Stimulated activated CD4-positive, alpha-beta T cell treated with anti-CD3 and anti-CD28 coated beads, Interleukin-1b, Interleukin-23, amount 100 ng/mL, for 48 hours (primary cell): ENCODE measurements around the gene COL16A1.

Experiments
- DNase-seq: peaks from one replicate; pipeline ENCODE4 v3.0.0-alpha.2; 2020

COL16A1 gene

GRCh38 chr1:31621498-31621820 lies 82.4 kb downstream of the COL16A1 start:
- DNase-seq, result no peak

DNA sequence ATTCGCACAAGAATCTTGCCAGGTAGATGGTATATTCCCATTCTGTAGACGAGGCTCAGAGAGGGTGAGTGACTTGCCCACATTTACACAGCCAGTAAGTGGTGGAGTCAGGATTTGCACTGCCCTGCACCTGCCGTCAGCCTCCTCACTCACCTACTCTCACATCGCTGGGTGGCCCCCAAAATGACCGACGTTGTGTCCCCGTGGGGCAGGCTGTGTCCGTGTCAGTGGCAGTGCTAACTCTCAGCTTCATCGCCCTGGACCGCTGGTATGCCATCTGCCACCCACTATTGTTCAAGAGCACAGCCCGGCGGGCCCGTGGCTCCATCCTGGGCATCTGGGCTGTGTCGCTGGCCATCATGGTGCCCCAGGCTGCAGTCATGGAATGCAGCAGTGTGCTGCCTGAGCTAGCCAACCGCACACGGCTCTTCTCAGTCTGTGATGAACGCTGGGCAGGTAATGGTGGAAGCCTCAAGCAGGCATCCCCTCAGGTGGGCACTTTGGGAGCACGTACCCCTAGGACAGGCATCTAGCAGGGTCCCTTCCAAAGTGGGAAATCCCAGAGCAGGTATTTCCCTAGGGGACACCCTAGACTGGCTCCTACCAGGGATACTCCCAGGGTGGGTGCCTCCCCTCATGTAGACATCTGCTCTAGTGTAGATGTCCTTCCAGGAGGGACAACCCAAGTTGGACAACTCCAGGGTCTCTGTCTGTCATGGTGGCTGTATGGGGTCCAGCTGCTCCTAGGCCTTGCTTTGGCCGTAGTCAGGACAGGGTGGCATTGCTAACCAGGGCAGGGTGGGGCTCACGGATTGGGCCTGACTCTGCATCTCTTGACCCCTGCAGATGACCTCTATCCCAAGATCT lies 83.0 kb downstream of the COL16A1 start:
- no peak for DNase-seq

DNA sequence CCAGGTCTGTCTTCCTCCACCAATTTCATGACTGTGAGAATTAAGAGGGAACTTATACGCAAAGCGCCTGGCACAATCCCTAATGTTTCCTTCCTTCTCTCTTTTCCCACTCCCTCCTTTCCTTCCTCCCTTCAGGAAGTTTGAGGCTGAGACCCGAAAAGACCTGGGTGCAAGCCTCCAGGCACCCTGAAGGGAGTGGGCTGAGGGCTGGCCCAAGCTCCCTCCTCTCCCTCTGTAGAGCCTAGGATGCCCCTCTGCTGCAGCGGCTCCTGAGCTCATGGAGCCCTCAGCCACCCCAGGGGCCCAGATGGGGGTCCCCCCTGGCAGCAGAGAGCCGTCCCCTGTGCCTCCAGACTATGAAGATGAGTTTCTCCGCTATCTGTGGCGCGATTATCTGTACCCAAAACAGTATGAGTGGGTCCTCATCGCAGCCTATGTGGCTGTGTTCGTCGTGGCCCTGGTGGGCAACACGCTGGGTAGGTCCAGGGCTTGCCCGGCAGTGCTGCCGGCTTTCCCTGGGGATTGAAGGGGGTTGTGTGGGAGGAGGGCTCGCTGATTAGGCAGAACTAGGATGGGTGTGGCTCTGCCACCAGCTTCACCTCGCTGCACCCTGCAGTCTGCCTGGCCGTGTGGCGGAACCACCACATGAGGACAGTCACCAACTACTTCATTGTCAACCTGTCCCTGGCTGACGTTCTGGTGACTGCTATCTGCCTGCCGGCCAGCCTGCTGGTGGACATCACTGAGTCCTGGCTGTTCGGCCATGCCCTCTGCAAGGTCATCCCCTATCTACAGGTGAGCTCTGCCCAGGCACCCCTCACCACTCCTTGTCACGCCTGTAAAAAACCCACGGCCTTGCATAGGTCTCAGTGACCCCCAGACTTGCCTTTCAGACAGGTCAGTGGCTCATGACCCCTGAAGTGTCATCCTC lies 84.6 kb downstream of the COL16A1 start:
- no peak for DNase-seq

DNA sequence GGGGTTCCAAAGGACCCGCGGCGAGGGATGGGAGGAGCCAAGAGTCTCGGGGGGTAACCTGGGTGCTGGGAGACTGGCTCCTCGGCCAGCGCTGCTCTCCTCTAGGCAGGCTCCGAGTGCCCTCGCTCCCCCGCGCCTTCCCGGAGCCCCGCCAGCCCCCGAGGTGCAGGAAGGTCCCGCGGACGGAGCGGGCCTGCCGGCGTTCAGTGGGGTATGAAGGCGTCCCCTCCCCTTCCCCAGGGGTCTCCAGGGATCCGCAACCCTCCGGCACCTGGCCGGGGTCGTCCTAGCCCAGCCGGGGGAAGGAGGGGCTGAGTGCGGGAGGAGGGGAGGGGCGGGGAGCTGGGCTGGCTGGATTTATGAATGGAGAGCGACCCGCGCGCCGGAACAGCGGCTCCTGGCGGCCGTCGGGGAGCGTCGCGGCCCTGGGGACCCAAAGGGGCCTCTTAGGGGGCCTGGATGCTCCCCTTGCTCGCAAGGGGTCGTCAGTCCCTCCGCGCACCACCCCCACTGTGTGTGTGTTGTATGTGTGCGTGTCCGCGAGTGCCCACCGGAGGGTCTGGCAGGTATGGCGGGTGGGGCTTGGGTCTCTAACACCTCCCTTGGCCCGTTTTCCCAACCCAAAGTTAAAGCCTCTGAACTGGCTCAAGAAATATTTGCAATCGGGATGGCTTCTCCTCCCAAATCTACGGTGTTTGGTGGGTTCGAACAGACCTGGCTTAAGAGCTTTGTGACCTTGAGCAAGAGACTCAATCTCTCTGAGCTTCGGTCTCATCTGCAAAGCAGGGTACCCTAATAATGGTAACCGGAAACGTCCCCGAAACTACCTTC lies 85.7 kb downstream of the COL16A1 start:
- peak; percentile 37 for DNase-seq

GRCh38 chr1:31617218-31617915 lies 86.5 kb downstream of the COL16A1 start, which contains the start of gene HCRTR1:
TSS of gene HCRTR1 (plus strand) at chr1:31617689. CDS start at chr1:31619193, 1,504 bp downstream.
- DNase-seq, result no peak

GRCh38 chr1:31615939-31616338 lies 87.9 kb downstream of the COL16A1 start:
- no peak for DNase-seq

- no peak for DNase-seq
Observed at GRCh38 chr1:31615414-31615813, 88.4 kb downstream of the COL16A1 start.

- DNase-seq, result no peak
Observed at GRCh38 chr1:31614414-31615005, 89.3 kb downstream of the COL16A1 start.

DNA sequence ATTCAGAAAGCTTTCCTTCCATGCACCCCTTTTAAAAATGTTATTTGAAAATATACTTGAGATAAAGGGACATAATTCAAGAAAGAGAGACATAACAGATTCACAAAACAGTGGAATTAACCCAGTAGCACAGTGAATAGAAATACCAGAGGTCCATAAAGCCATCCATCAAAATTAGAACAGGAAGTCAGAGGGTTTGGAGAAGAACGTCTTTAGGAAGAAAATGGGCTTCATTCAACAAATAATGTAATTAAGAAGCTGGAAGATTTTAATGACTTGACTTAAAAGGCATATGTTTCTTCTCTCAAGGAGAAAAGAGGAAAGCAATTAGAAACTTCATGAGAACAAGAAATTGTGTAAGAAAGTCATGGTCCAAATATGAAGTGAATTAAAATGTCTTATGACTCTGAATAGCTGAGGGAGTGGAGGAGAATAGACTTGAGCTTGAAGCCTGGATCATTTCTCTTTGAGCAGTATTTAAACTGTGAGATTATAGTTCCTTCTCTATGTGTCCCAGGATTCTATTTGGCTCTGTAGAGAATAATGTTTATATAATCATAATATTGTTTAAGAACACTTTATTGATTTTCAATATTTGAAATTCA lies 94.2 kb downstream of the COL16A1 start:
- no peak for DNase-seq

DNA sequence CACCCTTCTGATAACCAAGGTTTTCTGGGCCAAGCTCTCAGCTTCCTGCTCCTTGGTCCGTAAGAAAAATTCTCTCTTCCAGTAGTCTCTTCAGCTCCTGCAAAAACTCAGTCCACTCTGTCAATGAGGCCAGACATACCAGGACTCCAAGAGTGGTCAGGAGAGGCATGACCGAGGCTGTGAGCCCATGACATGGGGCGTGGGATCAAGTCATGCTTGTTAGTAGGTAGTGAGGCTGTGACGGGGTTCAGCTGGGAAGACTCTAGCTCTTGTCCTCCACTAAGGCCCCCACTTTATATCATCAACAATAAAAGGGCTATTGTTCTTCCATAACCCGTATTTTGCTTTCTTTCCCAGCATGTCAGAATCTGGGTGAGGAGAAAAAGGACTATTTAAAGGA lies 96.5 kb downstream of the COL16A1 start:
- DNase-seq, result no peak

DNA sequence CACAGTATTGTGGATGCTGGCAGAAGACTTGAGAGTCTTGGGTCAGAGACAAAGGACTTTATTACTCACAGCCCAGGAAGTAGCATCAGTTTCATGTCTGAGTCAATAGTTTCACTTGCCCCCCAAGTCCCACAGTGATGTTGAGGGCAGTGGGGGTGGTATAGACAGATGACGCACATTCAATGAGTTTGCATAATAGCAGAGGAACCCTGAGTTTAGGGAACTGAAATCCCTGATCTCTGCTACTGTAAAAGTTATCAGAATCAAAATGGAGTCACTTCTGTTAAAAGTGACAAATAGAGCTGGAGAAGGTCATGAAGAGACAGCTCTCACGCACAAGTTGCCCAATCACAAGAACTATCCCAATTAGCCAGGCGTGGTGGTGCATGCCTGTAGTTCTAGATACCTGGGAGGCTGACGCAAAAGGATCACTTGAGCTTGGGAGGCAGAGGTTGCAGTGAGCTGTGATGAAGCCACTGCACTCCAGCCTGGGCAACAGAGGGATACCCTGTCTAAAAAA lies 97.8 kb downstream of the COL16A1 start:
- peak; percentile 55 for DNase-seq
